Thyroid gland (tissue), 4 donors: ENCODE results near the gene OAT. TPM values are rescaled to one million over a fixed set of nuclear protein-coding genes. Genes with fewer than 3 reads are reported as not detected.

ENCODE experiments used
- DNase-seq, 2 donors: peaks; one replicate each; pipeline ENCODE4 v3.0.0-alpha.2; 2019
- H3K27ac ChIP-seq, 3 donors: fragments of 200-600 bp; sonication (generic); 1 replicate in 2 of 3; 2 replicates in 1 of 3; pipeline ENCODE4 v1.5.1; 2016 to 2019; ENCODE audit warnings: mild to moderate bottlenecking in 1 of 3, moderate library complexity in 1 of 3
- H3K27me3 ChIP-seq: fragments of 200-600 bp; sonication (generic); one replicate; pipeline ENCODE4 v1.5.1; 2019
- H3K36me3 ChIP-seq, 2 donors: fragments of 200-600 bp; sonication (generic); one replicate each; pipeline ENCODE4 v1.5.1; 2016 to 2019
- H3K4me1 ChIP-seq, 2 donors: fragments of 200-600 bp; sonication (generic); one replicate each; pipeline ENCODE4 v1.5.1; 2017 to 2019
- H3K4me3 ChIP-seq, 3 donors: fragments of 200-600 bp; sonication (generic); replicated peaks in 1 of 3; 1 replicate in 2 of 3; 2 replicates in 1 of 3; pipeline ENCODE4 v1.5.1; 2016; ENCODE audit warnings: mild to moderate bottlenecking in 1 of 3
- H3K9me3 ChIP-seq: fragments of 200-600 bp; sonication (generic); one replicate; pipeline ENCODE4 v1.5.1; 2017
- CTCF ChIP-seq, 6 experiments: fragments of 200-600 bp in 3 of 6; fragments of 450-650 bp in 3 of 6; sonication (generic) in 3 of 6; IDR thresholded peaks; one replicate each; pipeline ENCODE4 v1.5.1; 2016 to 2019; ENCODE audit warnings: antibody characterized with exemption in 6 of 6, mild to moderate bottlenecking in 2 of 6, inconsistent platforms in 1 of 6, moderate library complexity in 1 of 6
- POLR2A ChIP-seq, 2 donors: fragments of 450-650 bp; IDR thresholded peaks; one replicate each; pipeline ENCODE4 v1.6.1; 2017; ENCODE audit warnings: antibody characterized with exemption in 2 of 2, mild to moderate bottlenecking in 2 of 2, moderate library complexity in 1 of 2
- WGBS, 2 donors: methylation state at CpG; one replicate each; pipeline ENCODE4 v1.1.5; 2017; 5-methylcytosine and 5-hydroxymethylcytosine counted together
- intact Hi-C: fragments of 100-400 bp; cut with DNase I; formaldehyde crosslinking; loops from one replicate; pipeline ENCODE4 v1.15.1; 2023
- total RNA-seq, 4 donors: library from RNA; depleted of rRNA; stranded (reverse); fragments of >200 nt; gene quantifications; one replicate each; pipeline ENCODE4 v1.2.3, GENCODE V29; 2016

OAT gene
- total RNA-seq, 4 donors from 2014 or later: 75.3 to 111 (median 95.8) TPM

- Histone ChIP-seq H3K27ac (no peak overlapping the region), H3K4me1 (no peaks in the 10 kb centered on the region), H3K4me3 (no peak overlapping the region), H3K36me3 (no peaks in the 10 kb centered on the region), H3K9me3 (no peaks in the 10 kb centered on the region), H3K27me3 (no peaks in the 10 kb centered on the region)
- TF ChIP-seq POLR2A (IDR thresholded peaks at IDR 0.05) (no peak), CTCF (IDR thresholded peaks at IDR 0.05) (no peak)
- DNase-seq: no peak
- 75 to 78% methylated on average over 4 of the region's 4 CpGs for WGBS, 2 donors
- intact Hi-C loops: no loop called here
Observed at GRCh38 chr10:124430077-124430476, 11.4 kb upstream of the OAT start.

- DNase-seq: no peak
- intact Hi-C loops: no loop called here
- Histone ChIP-seq H3K36me3 (no peaks in the 10 kb centered on the region), H3K4me1 (no peaks in the 10 kb centered on the region), H3K4me3 (no peak overlapping the region), H3K27me3 (no peaks in the 10 kb centered on the region), H3K27ac (no peak overlapping the region), H3K9me3 (no peaks in the 10 kb centered on the region)
- TF ChIP-seq POLR2A (IDR thresholded peaks at IDR 0.05): no peak
- no peak for TF ChIP-seq CTCF (IDR thresholded peaks at IDR 0.05)
- WGBS, 2 donors: 62 to 64% methylated on average over 5 of the region's 5 CpGs
Observed at GRCh38 chr10:124429576-124429975, 10.9 kb upstream of the OAT start.

DNA sequence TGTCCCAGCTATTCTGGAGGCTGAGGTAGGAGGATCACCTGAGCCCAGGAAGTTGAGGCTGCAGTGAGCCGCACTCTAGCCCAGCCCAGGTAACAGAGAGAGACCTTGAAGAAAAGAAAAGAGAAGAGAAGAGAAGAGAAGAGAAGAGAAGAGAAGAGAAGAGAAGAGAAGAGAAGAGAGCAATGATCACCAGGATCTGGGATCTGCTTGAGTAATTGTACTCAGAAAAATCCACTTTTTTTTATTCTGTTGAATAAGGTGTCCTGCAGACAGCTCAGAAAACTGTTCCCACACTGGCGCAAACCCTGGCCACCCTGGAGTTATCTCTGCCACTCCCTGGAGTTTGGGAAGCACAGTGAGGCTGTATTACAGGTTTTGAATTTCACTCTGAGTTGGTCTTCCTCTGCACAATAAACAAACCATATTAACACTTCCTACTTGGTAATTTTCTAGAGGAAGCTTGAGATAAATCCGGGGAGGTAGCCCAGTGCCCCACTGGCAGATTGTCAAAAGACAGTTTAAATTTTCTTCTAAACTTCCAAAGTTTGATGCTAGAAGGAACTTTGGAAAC is 9.6 kb upstream of the OAT start:
- no peak for DNase-seq
- no peaks in the 10 kb centered on the region for H3K9me3 ChIP-seq
- H3K27ac ChIP-seq: no peak overlapping the region
- no peaks in the 10 kb centered on the region for H3K36me3 ChIP-seq
- H3K4me1 ChIP-seq: no peaks in the 10 kb centered on the region
- 59% methylated on average over 3 of the region's 3 CpGs for WGBS, 2 donors
- no peak overlapping the region for H3K4me3 ChIP-seq
- intact Hi-C loops: no loop called here
- TF ChIP-seq CTCF (IDR thresholded peaks at IDR 0.05) (no peak), POLR2A (IDR thresholded peaks at IDR 0.05) (no peak)
- no peaks in the 10 kb centered on the region for H3K27me3 ChIP-seq

DNA sequence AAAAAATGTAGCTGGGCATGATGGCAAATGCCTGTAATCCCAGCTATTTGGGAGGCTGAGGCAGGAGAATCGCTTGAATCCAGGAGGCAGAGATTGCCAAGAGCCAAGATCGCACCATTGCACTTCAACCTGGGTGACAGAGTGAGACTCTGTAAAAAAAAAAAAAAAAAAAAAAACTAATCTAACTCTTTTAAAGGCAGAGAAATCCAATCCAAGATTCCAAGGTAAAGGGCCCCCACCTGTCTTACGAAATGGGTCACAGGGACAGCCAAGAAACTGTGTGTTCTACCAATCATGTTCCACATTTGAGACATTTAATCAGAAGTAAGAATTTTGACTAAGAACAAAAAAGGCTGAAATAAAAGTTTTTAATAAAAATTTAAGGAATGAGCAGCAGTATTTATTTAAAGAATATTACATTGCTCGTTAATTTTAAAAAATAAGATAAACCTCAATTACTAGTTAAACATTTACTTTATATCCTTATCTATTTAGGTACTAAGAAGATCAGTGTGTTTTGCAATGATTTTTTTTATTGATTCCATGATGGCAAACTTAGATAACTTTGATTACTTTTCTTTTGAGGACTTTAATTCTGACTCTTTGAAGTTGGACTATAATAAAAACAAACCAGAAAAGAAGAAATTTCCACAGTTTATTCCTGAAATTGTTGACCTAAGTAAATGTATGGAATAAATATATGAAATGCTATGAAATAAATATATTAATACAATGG is 6.7 kb upstream of the OAT start:
- Histone ChIP-seq H3K27ac (no peak overlapping the region), H3K36me3 (no peaks in the 10 kb centered on the region), H3K9me3 (no peaks in the 10 kb centered on the region), H3K4me1 (no peaks in the 10 kb centered on the region), H3K27me3 (no peaks in the 10 kb centered on the region), H3K4me3 (no peak overlapping the region)
- TF ChIP-seq POLR2A (IDR thresholded peaks at IDR 0.05): no peak
- no peak for TF ChIP-seq CTCF (IDR thresholded peaks at IDR 0.05)
- WGBS, 2 donors: 91 to 94% methylated on average over 4 of the region's 4 CpGs
- DNase-seq: no peak
- intact Hi-C loops: no loop called here

DNA sequence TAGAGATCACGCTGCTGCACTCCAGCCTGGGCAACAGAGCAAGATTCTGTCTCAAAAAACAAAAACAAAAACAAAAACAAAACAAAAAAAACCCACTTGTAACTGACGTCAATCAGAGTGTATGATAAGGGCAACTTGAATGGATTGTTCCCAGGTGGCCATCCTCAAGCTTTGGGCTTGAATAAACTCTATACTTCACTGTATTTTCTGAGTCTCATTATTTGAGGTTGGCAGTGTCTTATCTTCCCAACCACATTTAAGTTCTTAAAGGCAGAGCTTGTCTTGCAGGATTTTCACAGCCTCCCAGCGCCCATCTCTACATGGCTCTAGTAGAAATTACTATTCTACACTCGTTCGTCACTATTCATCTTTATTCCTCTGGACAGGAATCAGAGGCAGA is 5.1 kb upstream of the OAT start:
- H3K27me3 ChIP-seq: no peaks in the 10 kb centered on the region
- H3K36me3 ChIP-seq: no peaks in the 10 kb centered on the region
- H3K4me3 ChIP-seq: no peak overlapping the region
- DNase-seq: no peak
- peaks cover 3 to 4% of the 10 kb centered on the region in 2 donors for H3K4me1 ChIP-seq
- no peaks in the 10 kb centered on the region for H3K9me3 ChIP-seq
- TF ChIP-seq CTCF (IDR thresholded peaks at IDR 0.05): no peak
- TF ChIP-seq POLR2A (IDR thresholded peaks at IDR 0.05): no peak
- H3K27ac ChIP-seq: no peak overlapping the region
- WGBS, 2 donors: 83 to 92% methylated on average over 5 of the region's 5 CpGs
- intact Hi-C loops: no loop called here
